Right lobe of liver (tissue), 6 donors: ENCODE results near the gene ILF3. TPM values are rescaled to one million over a fixed set of nuclear protein-coding genes. Genes with fewer than 3 reads are reported as not detected.

Source experiments
- ATAC-seq, 4 donors: fragments of 200-7000 bp; cut with Tn5 transposase; one replicate each; pipeline ENCODE4 v1.9.1; 2020; ENCODE audit warnings: mild to moderate bottlenecking in 4 of 4, moderate library complexity in 4 of 4
- DNase-seq, 3 donors: peaks; one replicate each; pipeline ENCODE4 v3.0.0-alpha.2; 2020
- H3K27ac ChIP-seq, 3 donors: fragments of 200-600 bp; one replicate each; pipeline ENCODE4 v1.8.0; 2022
- H3K27me3 ChIP-seq, 2 donors: fragments of 200-600 bp; one replicate each; pipeline ENCODE4 v1.8.0; 2022
- H3K36me3 ChIP-seq, 4 donors: fragments of 200-600 bp; sonication (generic) in 1 of 4; one replicate each; pipeline versions ENCODE4 v1.5.1 to v1.8.0; 2017 to 2022; ENCODE audit warnings: control low read depth in 1 of 4
- H3K4me1 ChIP-seq, 4 donors: fragments of 200-600 bp; sonication (generic) in 1 of 4; one replicate each; pipeline versions ENCODE4 v1.5.1 to v1.8.0; 2017 to 2022; ENCODE audit warnings: control low read depth in 1 of 4
- H3K4me3 ChIP-seq, 3 donors: fragments of 200-600 bp; one replicate each; pipeline ENCODE4 v1.8.0; 2022
- H3K9me3 ChIP-seq, 4 donors: fragments of 200-600 bp; sonication (generic) in 1 of 4; one replicate each; pipeline versions ENCODE4 v1.5.1 to v1.8.0; 2017 to 2022; ENCODE audit warnings: control low read depth in 1 of 4
- CTCF ChIP-seq, 4 donors: fragments of 200-600 bp in 3 of 4; fragments of 450-650 bp in 1 of 4; IDR thresholded peaks; one replicate each; pipeline versions ENCODE4 v1.5.1 to v1.8.0; 2016 to 2022; ENCODE audit warnings: antibody characterized with exemption in 4 of 4, mild to moderate bottlenecking in 2 of 4
- POLR2A ChIP-seq: fragments of 450-650 bp; IDR thresholded peaks from one replicate; pipeline ENCODE4 v1.6.1; 2017; ENCODE audit warnings: antibody characterized with exemption, mild to moderate bottlenecking
- WGBS: methylation state at CpG from one replicate; pipeline ENCODE4 v1.1.6; 2018; ENCODE audit warnings: low coverage, low lambda C conversion rate; ENCODE audit not compliant: insufficient coverage; ENCODE audit errors: missing lambda C conversion rate; 5-methylcytosine and 5-hydroxymethylcytosine counted together
- intact Hi-C, 2 donors: fragments of 100-400 bp; cut with DNase I; formaldehyde crosslinking; loops; one replicate each; pipeline versions ENCODE4 v1.11.2 to v1.14.1; 2022
- total RNA-seq, 6 experiments: library from RNA; depleted of rRNA in 2 of 6; stranded (reverse); fragments of >200 nt in 2 of 6; fragmentation: NEBNext Ultra II Directional in 3 of 6; extraction: Animal tissue kit (Norgen Biotek cat#: 25700) in 3 of 6; gene quantifications; one replicate each; pipeline versions ENCODE4 v1.1.0 to v1.2.4, GENCODE V29; 2016 to 2023
- donor health status: DM: no; HTN: yes; CAD: no.
- donor health status: DM: no; HTN: no; CAD: no.
- donor health status: DM: no; HTN: no; CAD: no.
- donor health status: DM: no; HTN: yes; CAD: no.
- donor health status: DM: no; HTN: yes; CAD: no.

The ILF3 gene
- total RNA-seq, 6 experiments from 2014 or later: 40.0 to 82.3 (median 54.8) TPM

GRCh38 chr19:10637894-10638293 lies 16.3 kb upstream of the ILF3 start:
- WGBS: 56% methylated on average over 8 of the region's 8 CpGs
- ATAC-seq (no peak), DNase-seq (no peak)
- Histone ChIP-seq H3K4me1 (peaks cover 0 to 7% (median 0%) of the 10 kb centered on the region in 4 donors), H3K27me3 (no peaks in the 10 kb centered on the region), H3K4me3 (no peak overlapping the region), H3K9me3 (no peaks in the 10 kb centered on the region), H3K36me3 (peaks cover 0 to 15% (median 0%) of the 10 kb centered on the region in 4 donors), H3K27ac (no peak overlapping the region)
- TF ChIP-seq CTCF (IDR thresholded peaks at IDR 0.05): no peak
- TF ChIP-seq POLR2A: no peak
- intact Hi-C loops: no loop called here

DNA sequence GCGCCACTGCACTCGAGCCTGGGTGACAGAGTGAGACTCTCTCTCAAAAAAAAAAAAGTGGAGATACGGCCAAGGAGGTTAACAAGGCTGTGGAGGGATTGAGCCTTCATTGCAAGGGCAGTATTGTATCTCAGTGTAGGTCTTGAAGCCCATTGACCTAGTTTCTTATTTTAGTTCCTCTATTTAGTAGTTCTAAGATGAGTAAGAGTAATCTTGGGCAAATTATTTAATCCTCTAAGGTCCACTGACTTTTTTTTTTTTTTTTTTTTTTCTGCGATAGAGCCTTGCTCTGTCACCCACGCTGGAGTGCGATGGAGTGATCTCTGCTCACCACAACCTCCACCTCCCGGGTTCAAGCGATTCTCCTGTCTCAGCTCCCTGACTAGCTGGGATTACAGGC lies 14.3 kb upstream of the ILF3 start:
- ATAC-seq (peak in 1 of 4 donors; percentile 26), DNase-seq (no peak)
- Histone ChIP-seq H3K4me1 (peaks cover 0 to 7% (median 0%) of the 10 kb centered on the region in 4 donors), H3K4me3 (no peak overlapping the region), H3K27ac (no peak overlapping the region), H3K27me3 (no peaks in the 10 kb centered on the region), H3K9me3 (no peaks in the 10 kb centered on the region), H3K36me3 (peaks cover 0 to 15% (median 0%) of the 10 kb centered on the region in 4 donors)
- no peak for TF ChIP-seq CTCF (IDR thresholded peaks at IDR 0.05)
- TF ChIP-seq POLR2A: no peak
- WGBS: 71% methylated on average over 7 of the region's 8 CpGs
- intact Hi-C loops: loop anchor here in 1 of 2 donors (5.0 kb wide), 1 partner anchor 58 kb away; no protein-coding TSS in a partner anchor

DNA sequence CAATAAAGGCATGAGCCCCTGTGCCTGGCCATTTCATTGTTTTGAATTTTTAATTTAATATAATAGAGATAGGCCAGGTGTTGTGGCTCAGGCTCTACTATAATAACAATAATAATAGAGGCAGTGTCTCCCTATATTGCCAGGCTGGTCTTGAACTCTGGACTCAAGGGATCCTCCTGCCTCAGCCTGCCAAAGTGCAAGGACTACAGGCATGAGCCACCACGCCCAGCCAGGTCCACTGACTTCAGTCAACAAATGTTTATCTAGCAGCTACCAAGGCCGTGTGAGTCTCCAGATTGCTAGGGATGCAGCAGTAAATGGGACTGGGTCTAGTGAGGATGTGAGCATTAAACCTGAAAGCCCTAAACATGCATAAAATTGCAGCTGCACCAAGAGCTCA lies 13.8 kb upstream of the ILF3 start:
- Histone ChIP-seq H3K27me3 (no peaks in the 10 kb centered on the region), H3K36me3 (peaks cover 0 to 15% (median 0%) of the 10 kb centered on the region in 4 donors), H3K4me3 (no peak overlapping the region), H3K4me1 (peaks cover 0 to 7% (median 0%) of the 10 kb centered on the region in 4 donors), H3K9me3 (no peaks in the 10 kb centered on the region), H3K27ac (no peak overlapping the region)
- no peak for ATAC-seq
- intact Hi-C loops: loop anchor here in 1 of 2 donors (5.0 kb wide), 1 partner anchor 58 kb away; no protein-coding TSS in a partner anchor
- no peak for TF ChIP-seq POLR2A
- TF ChIP-seq CTCF (IDR thresholded peaks at IDR 0.05): no peak
- no CpG with 5 or more reads among the region's 2 CpGs for WGBS
- DNase-seq: no peak

- DNase-seq (no peak), ATAC-seq (no peak)
- Histone ChIP-seq H3K4me3 (no peak overlapping the region), H3K36me3 (peaks cover 0 to 15% (median 0%) of the 10 kb centered on the region in 4 donors), H3K4me1 (peaks cover 0 to 7% (median 0%) of the 10 kb centered on the region in 4 donors), H3K27me3 (no peaks in the 10 kb centered on the region), H3K9me3 (no peaks in the 10 kb centered on the region), H3K27ac (no peak overlapping the region)
- TF ChIP-seq POLR2A: no peak
- no peak for TF ChIP-seq CTCF (IDR thresholded peaks at IDR 0.05)
- intact Hi-C loops: loop anchor here in 1 of 2 donors (5.0 kb wide), 1 partner anchor 59 kb away; no protein-coding TSS in a partner anchor
- 68% methylated on average over 4 of the region's 4 CpGs for WGBS
Observed at GRCh38 chr19:10641248-10641647, 12.9 kb upstream of the ILF3 start.
